ENCODE data around the gene APOO. TPM values are rescaled to one million over a fixed set of nuclear protein-coding genes. Genes with fewer than 3 reads are reported as not detected.

The APOO gene
- total RNA-seq, 2 experiments from 2014 or later: 28.3 to 33.1 TPM

DNA sequence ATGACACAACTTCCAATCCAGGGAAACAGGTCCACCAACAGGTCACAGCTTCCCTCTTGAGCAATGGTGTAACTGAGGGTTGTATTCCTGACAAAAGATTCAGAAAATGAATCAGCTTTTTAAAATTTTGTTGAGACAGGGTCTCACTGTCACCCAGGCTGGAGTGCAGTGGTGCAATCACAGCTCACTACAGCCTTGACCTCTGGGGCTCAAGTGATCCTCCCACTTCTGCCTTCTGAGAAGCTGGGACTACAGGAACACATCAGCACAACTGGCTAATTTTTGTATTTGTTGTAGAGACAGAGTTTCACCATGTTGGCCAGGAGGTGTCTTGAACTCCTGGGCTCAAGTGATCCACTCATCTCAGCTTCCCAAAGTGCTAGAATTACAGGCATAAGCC lies 81.1 kb downstream of the APOO start:
- Mint-ChIP-seq H3K27me3 (ENCODE audit: low read depth) (no peaks in the 10 kb centered on the region), H3K9me3 (ENCODE audit: insufficient read depth) (no peaks in the 10 kb centered on the region), H3K4me1 (ENCODE audit: low read depth) (no peaks in the 10 kb centered on the region), H3K27ac (no peak overlapping the region), H3K4me3 (no peak overlapping the region), H3K36me3 (ENCODE audit: low read depth) (no peaks in the 10 kb centered on the region)
- DNase-seq (no peak), ATAC-seq (no peak)
- CTCF ChIA-PET: no interaction called here
- POLR2A ChIA-PET: no interaction called here

DNA sequence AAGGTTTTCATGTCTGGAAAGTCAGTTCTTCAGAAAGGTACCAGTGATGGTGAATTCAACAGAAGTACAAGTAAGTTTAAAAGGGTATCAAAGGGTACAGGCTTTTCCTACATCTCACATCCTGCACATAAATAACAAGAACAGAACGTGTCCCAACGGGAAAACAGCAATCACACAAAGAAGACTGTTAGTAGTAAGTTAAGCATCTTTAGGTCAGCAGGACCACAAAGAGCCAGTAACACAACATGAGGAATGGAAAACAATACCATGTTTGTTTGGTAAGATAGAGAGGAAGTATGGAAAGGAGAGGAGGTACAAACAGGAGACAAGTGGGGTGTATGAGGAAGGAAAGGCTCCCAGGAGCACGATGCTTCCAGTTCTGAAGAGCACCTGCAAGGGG lies 81.5 kb downstream of the APOO start:
- DNase-seq (no peak), ATAC-seq (no peak)
- H3K27me3 Mint-ChIP-seq (ENCODE audit: low read depth): no peaks in the 10 kb centered on the region
- H3K36me3 Mint-ChIP-seq (ENCODE audit: low read depth): no peaks in the 10 kb centered on the region
- H3K4me3 Mint-ChIP-seq: no peak overlapping the region
- POLR2A ChIA-PET: no interaction called here
- no peaks in the 10 kb centered on the region for H3K9me3 Mint-ChIP-seq (ENCODE audit: insufficient read depth)
- CTCF ChIA-PET: no interaction called here
- H3K27ac Mint-ChIP-seq: no peak overlapping the region
- no peaks in the 10 kb centered on the region for H3K4me1 Mint-ChIP-seq (ENCODE audit: low read depth)

DNA sequence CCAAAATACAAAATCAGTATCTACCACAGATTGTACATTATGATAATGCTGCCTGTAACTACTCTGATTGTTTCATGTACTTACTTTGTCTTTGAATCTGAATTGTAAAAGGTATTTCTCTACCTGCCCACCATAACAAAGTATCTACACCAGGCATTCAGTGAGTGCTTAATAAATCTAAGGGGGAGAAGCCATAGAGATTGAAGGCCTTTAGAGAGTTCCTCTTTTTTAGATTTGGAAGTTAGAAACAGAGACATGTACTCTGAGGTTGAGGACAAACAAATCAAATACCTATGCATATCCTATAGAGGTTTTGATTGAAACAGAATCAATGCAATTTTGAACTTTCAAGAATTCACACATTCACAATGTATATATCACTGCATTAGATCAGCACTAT lies 82.1 kb downstream of the APOO start:
- Mint-ChIP-seq H3K9me3 (ENCODE audit: insufficient read depth) (no peaks in the 10 kb centered on the region), H3K27ac (no peak overlapping the region), H3K4me3 (no peak overlapping the region), H3K36me3 (ENCODE audit: low read depth) (no peaks in the 10 kb centered on the region), H3K27me3 (ENCODE audit: low read depth) (no peaks in the 10 kb centered on the region), H3K4me1 (ENCODE audit: low read depth) (no peaks in the 10 kb centered on the region)
- DNase-seq (no peak), ATAC-seq (no peak)
- ChIA-PET POLR2A (no interaction called here), CTCF (no interaction called here)

- CTCF ChIA-PET: interaction anchor here (1.4 kb wide), 1 partner anchor 79 kb away, joined by 4 read pairs; no protein-coding TSS in a partner anchor
- Mint-ChIP-seq H3K4me3 (no peak overlapping the region), H3K27ac (no peak overlapping the region), H3K36me3 (ENCODE audit: low read depth) (no peaks in the 10 kb centered on the region), H3K4me1 (ENCODE audit: low read depth) (no peaks in the 10 kb centered on the region), H3K9me3 (ENCODE audit: insufficient read depth) (no peaks in the 10 kb centered on the region), H3K27me3 (ENCODE audit: low read depth) (no peaks in the 10 kb centered on the region)
- ATAC-seq (no peak), DNase-seq (no peak)
- POLR2A ChIA-PET: no interaction called here
Observed at GRCh38 chrX:23822841-23823240, 84.9 kb downstream of the APOO start.

GRCh38 chrX:23822397-23822796 lies 85.3 kb downstream of the APOO start:
- H3K9me3 Mint-ChIP-seq (ENCODE audit: insufficient read depth): no peaks in the 10 kb centered on the region
- H3K4me3 Mint-ChIP-seq: no peak overlapping the region
- peaks cover 1% of the 10 kb centered on the region for H3K4me1 Mint-ChIP-seq (ENCODE audit: low read depth)
- ChIA-PET POLR2A (no interaction called here), CTCF (interaction anchor here (1.4 kb wide), 1 partner anchor 80 kb away, joined by 4 read pairs; no protein-coding TSS in a partner anchor)
- no peak for ATAC-seq
- DNase-seq: no peak
- H3K27ac Mint-ChIP-seq: no peak overlapping the region
- H3K36me3 Mint-ChIP-seq (ENCODE audit: low read depth): no peaks in the 10 kb centered on the region
- no peaks in the 10 kb centered on the region for H3K27me3 Mint-ChIP-seq (ENCODE audit: low read depth)

DNA sequence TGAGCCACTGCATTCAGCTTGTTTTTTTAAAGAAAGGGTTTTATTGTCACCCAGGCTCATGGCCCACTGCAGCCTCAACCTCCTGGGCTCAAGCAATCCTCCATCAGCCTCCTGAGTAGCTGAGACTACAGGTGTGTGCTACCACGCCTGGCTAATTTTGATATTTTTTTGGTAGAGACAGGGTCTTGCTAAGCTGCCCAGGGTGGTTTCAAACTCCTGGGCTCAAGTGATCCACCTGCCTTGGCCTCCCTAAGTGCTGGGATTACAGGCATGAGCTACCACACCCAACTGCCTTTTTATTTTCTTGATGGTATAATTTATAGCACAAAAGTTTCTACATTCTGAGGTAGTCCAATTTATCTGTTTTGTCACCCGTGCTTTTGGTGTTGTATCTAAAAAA lies 85.9 kb downstream of the APOO start:
- ChIA-PET CTCF (interaction anchor here (1.4 kb wide), 1 partner anchor 80 kb away, joined by 4 read pairs; no protein-coding TSS in a partner anchor), POLR2A (no interaction called here)
- Mint-ChIP-seq H3K27ac (no peak overlapping the region), H3K36me3 (ENCODE audit: low read depth) (no peaks in the 10 kb centered on the region), H3K4me3 (no peak overlapping the region), H3K4me1 (ENCODE audit: low read depth) (peaks cover 7% of the 10 kb centered on the region), H3K27me3 (ENCODE audit: low read depth) (no peaks in the 10 kb centered on the region), H3K9me3 (ENCODE audit: insufficient read depth) (no peaks in the 10 kb centered on the region)
- ATAC-seq (no peak), DNase-seq (no peak)

DNA sequence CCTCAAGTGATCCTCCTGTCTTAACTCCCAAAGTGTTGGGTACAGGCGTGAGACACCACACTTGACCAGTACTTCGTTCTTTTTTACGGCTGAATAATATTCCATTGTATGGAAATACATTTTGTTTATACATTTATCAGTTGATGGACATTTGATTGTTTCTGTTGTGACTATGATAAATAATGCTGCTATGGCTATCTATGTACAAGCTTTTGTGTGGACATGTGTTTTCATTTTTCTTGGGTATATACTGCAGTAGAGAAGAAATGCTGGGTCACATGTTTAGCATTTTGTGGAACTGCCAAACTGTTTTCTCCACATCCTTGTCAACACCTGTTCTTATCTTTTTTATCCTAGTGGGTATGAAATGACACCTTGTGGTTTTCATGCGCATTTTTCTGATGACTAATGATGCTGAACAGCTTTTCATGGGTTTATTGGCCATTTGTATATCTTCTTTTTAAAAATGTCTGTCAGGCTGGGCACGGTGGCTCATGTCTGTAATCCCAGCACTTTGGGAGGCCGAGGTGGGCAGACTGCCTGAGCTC lies 87.4 kb downstream of the APOO start:
- Mint-ChIP-seq H3K4me1 (ENCODE audit: low read depth) (peaks cover 7% of the 10 kb centered on the region), H3K27me3 (ENCODE audit: low read depth) (no peaks in the 10 kb centered on the region), H3K9me3 (ENCODE audit: insufficient read depth) (no peaks in the 10 kb centered on the region), H3K4me3 (no peak overlapping the region), H3K36me3 (ENCODE audit: low read depth) (no peaks in the 10 kb centered on the region), H3K27ac (no peak overlapping the region)
- ChIA-PET POLR2A (interaction anchor here (1.0 kb wide), 2 partner anchors 37 to 206 kb away, joined by 4 read pairs; partner anchors contain the start of gene SAT1), CTCF (interaction anchor here (0.8 to 1.2 kb wide), 2 partner anchors 12 to 81 kb away, joined by 3 read pairs; no protein-coding TSS in a partner anchor)
- ATAC-seq (no peak), DNase-seq (no peak)

- no peaks in the 10 kb centered on the region for H3K9me3 Mint-ChIP-seq (ENCODE audit: insufficient read depth)
- DNase-seq (no peak), ATAC-seq (no peak)
- H3K27ac Mint-ChIP-seq: no peak overlapping the region
- ChIA-PET POLR2A (interaction anchor here (1.0 kb wide), 2 partner anchors 37 to 206 kb away, joined by 4 read pairs; partner anchors contain the start of gene SAT1), CTCF (interaction anchor here (0.8 to 1.2 kb wide), 2 partner anchors 82 kb away, joined by 3 read pairs; no protein-coding TSS in a partner anchor)
- H3K4me1 Mint-ChIP-seq (ENCODE audit: low read depth): peaks cover 7% of the 10 kb centered on the region
- no peaks in the 10 kb centered on the region for H3K36me3 Mint-ChIP-seq (ENCODE audit: low read depth)
- H3K4me3 Mint-ChIP-seq: no peak overlapping the region
- no peaks in the 10 kb centered on the region for H3K27me3 Mint-ChIP-seq (ENCODE audit: low read depth)
Observed at GRCh38 chrX:23819385-23820234, 88.1 kb downstream of the APOO start.

GRCh38 chrX:23817979-23818336 lies 89.8 kb downstream of the APOO start:
- POLR2A ChIA-PET: interaction anchor here (1.5 kb wide), 1 partner anchor 35 kb away, joined by 4 read pairs; the partner anchor contains the start of gene SAT1

GRCh38 chrX:23816179-23816578 lies 91.6 kb downstream of the APOO start:
- Mint-ChIP-seq H3K4me1 (ENCODE audit: low read depth) (peaks cover 11% of the 10 kb centered on the region), H3K36me3 (ENCODE audit: low read depth) (no peaks in the 10 kb centered on the region), H3K27ac (no peak overlapping the region), H3K4me3 (no peak overlapping the region), H3K9me3 (ENCODE audit: insufficient read depth) (no peaks in the 10 kb centered on the region), H3K27me3 (ENCODE audit: low read depth) (peaks cover 5% of the 10 kb centered on the region)
- DNase-seq (no peak), ATAC-seq (no peak)
- ChIA-PET CTCF (interaction anchor here (0.9 kb wide), 1 partner anchor 17 kb away, joined by 3 read pairs; no protein-coding TSS in a partner anchor), POLR2A (no interaction called here)

More at GRCh38 chrX:23817979-23818336, 89.8 kb downstream of the APOO start:
- H3K4me3 Mint-ChIP-seq: no peak overlapping the region
- H3K9me3 Mint-ChIP-seq (ENCODE audit: insufficient read depth): no peaks in the 10 kb centered on the region
- H3K27me3 Mint-ChIP-seq (ENCODE audit: low read depth): no peaks in the 10 kb centered on the region
- no peaks in the 10 kb centered on the region for H3K36me3 Mint-ChIP-seq (ENCODE audit: low read depth)
- DNase-seq: no peak
- CTCF ChIA-PET: interaction anchor here (1.0 to 1.1 kb wide), 2 partner anchors 84 to 138 kb away, joined by 3 read pairs; no protein-coding TSS in a partner anchor
- H3K27ac Mint-ChIP-seq: no peak overlapping the region
- H3K4me1 Mint-ChIP-seq (ENCODE audit: low read depth): peaks cover 7% of the 10 kb centered on the region
- ATAC-seq: no peak

DNA sequence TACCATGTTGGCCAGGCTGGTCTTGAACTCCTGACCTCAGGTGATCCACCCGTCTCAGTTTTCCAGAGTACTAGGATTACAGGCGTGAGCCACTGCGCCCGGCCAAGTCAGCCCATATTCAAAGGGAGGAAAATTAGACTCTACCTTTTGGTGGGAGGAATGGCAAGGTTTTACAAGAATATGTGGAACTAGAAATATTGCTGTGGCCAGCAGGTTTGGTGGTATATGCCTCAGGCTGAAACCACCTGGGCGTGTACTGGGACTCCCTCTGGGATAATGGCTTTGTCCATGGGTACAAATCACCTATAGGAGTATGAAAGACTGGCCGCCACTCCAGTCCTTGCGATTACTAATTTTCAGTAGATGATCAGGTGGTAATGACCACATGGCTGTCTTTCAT lies 92.4 kb downstream of the APOO start:
- CTCF ChIA-PET: no interaction called here
- no peaks in the 10 kb centered on the region for H3K36me3 Mint-ChIP-seq (ENCODE audit: low read depth)
- H3K27me3 Mint-ChIP-seq (ENCODE audit: low read depth): peaks cover 9% of the 10 kb centered on the region
- no peak overlapping the region for H3K4me3 Mint-ChIP-seq
- ATAC-seq (no peak), DNase-seq (no peak)
- H3K4me1 Mint-ChIP-seq (ENCODE audit: low read depth): peaks cover 14% of the 10 kb centered on the region
- no peak overlapping the region for H3K27ac Mint-ChIP-seq
- POLR2A ChIA-PET: no interaction called here
- H3K9me3 Mint-ChIP-seq (ENCODE audit: insufficient read depth): no peaks in the 10 kb centered on the region

GRCh38 chrX:23813808-23814207 lies 93.9 kb downstream of the APOO start:
- DNase-seq (no peak), ATAC-seq (no peak)
- no peaks in the 10 kb centered on the region for H3K36me3 Mint-ChIP-seq (ENCODE audit: low read depth)
- peaks cover 9% of the 10 kb centered on the region for H3K27me3 Mint-ChIP-seq (ENCODE audit: low read depth)
- no peak overlapping the region for H3K4me3 Mint-ChIP-seq
- ChIA-PET CTCF (interaction anchor here (1.7 kb wide), 1 partner anchor 88 kb away, joined by 4 read pairs; no protein-coding TSS in a partner anchor), POLR2A (no interaction called here)
- H3K4me1 Mint-ChIP-seq (ENCODE audit: low read depth): peaks cover 14% of the 10 kb centered on the region
- H3K27ac Mint-ChIP-seq: no peak overlapping the region
- no peaks in the 10 kb centered on the region for H3K9me3 Mint-ChIP-seq (ENCODE audit: insufficient read depth)

All from activated CD8-positive, alpha-beta T cell treated with anti-CD3 and anti-CD28 coated beads, Interleukin-2, amount 10 ng/mL, durations not matched to agents 7 days and 5 days (primary cell).